Measurements from ENCODE around the gene SCGB3A1. TPM values are rescaled to one million over a fixed set of nuclear protein-coding genes. Genes with fewer than 3 reads are reported as not detected.

Gene SCGB3A1
- total RNA-seq, 2 donors from 2014 or later: not detected

DNA sequence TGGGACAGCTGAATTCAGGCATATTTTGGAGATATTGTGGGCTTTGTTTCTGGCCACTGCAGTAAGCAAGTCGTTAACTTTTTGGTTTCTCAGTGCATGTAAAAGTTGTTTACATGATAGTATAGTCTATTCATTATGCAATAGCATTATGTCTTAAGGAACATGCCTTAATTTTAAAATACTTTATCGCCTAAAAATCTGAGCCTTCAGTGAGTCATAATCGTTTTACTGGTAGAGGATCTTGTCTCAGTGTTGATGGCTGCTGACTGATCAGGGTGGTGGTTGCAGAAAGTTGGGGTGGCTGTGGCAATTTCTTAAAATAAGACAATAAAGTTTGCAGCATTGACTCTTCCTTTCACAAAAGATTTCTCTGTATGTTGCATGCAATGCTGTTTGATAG lies 5.1 kb downstream of the SCGB3A1 start:
- Histone ChIP-seq H3K36me3 (no peaks in the 10 kb centered on the region), H3K9me3 (peaks cover 0 to 14% of the 10 kb centered on the region in 2 donors), H3K4me1 (peaks cover 0 to 14% of the 10 kb centered on the region in 2 donors), H3K27ac (no peak overlapping the region), H3K27me3 (peaks cover 0 to 15% of the 10 kb centered on the region in 2 donors), H3K4me3 (no peak overlapping the region)
- TF ChIP-seq, protein P1, sequence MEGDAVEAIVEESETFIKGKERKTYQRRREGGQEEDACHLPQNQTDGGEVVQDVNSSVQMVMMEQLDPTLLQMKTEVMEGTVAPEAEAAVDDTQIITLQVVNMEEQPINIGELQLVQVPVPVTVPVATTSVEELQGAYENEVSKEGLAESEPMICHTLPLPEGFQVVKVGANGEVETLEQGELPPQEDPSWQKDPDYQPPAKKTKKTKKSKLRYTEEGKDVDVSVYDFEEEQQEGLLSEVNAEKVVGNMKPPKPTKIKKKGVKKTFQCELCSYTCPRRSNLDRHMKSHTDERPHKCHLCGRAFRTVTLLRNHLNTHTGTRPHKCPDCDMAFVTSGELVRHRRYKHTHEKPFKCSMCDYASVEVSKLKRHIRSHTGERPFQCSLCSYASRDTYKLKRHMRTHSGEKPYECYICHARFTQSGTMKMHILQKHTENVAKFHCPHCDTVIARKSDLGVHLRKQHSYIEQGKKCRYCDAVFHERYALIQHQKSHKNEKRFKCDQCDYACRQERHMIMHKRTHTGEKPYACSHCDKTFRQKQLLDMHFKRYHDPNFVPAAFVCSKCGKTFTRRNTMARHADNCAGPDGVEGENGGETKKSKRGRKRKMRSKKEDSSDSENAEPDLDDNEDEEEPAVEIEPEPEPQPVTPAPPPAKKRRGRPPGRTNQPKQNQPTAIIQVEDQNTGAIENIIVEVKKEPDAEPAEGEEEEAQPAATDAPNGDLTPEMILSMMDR (IDR thresholded peaks at IDR 0.05): no peak
- no peak for DNase-seq (ENCODE audit: low spot score)

DNA sequence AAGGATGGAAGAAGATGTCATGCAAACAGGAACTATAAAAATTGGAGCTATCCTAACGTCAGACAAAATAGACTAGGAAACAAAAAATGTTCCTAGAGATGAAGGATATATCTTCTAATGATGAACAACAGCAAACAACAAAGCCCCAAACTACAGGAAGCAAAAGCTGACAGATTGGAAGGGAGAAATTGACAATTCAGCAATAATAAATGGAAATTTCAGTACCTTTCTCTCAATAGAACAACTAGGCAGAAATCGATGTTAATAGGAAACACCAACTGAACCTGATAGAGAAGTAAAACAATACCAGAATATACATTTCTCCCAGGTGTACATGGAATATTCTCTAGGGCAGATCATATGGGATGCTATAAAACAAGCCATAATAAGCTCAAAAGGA lies 7.6 kb downstream of the SCGB3A1 start:
- Histone ChIP-seq H3K36me3 (no peaks in the 10 kb centered on the region), H3K4me1 (no peaks in the 10 kb centered on the region), H3K4me3 (no peak overlapping the region), H3K27ac (no peak overlapping the region), H3K9me3 (peaks cover 0 to 14% of the 10 kb centered on the region in 2 donors), H3K27me3 (no peaks in the 10 kb centered on the region)
- TF ChIP-seq, protein P1 (IDR thresholded peaks at IDR 0.05): no peak
- no peak for DNase-seq (ENCODE audit: low spot score)

DNA sequence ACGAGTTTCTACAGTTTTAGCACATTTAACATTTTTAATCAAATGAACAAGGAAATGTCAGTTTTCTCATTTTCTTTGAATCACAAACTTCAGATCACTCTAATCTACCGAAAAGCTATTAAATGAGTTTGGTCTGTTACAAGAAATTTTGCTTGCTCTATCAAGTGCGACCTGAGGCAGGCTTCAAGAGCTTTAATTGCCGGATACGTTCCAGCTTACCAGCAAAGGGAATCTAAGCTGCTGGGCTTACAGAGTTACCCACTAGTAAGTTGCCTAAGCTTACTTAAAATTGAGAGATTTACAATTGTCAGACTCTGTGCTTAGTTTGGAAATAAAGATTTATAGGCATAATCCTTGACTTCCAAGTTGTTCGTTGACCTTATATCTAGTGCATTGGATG lies 10.6 kb downstream of the SCGB3A1 start:
- Histone ChIP-seq H3K9me3 (peaks cover 0 to 14% of the 10 kb centered on the region in 2 donors), H3K4me1 (no peaks in the 10 kb centered on the region), H3K27ac (no peak overlapping the region), H3K4me3 (no peak overlapping the region), H3K36me3 (peaks cover 3% of the 10 kb centered on the region), H3K27me3 (no peaks in the 10 kb centered on the region)
- TF ChIP-seq, protein P1 (IDR thresholded peaks at IDR 0.05): no peak
- no peak for DNase-seq (ENCODE audit: low spot score)

DNA sequence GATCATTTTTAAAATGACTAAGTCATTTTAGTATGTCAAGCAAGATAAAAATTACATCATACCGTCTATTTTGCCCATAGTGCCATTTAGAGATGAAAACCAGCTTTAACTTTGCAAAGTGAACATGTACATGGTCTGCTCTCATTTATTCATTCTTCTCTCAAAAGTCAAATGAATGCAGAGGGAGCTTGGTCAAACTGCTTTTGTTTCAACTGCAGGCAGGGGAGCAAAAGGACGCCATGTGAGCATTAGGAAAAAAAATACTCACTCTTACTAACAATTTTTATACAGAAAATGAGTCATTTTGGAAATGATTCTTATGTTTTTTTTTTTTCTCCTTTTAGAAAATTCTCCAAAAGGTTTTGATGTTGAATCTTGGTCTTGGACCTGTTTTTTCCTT lies 15.7 kb downstream of the SCGB3A1 start:
- no peaks in the 10 kb centered on the region for H3K9me3 ChIP-seq
- no peaks in the 10 kb centered on the region for H3K4me1 ChIP-seq
- no peak overlapping the region for H3K27ac ChIP-seq
- H3K4me3 ChIP-seq: no peak overlapping the region
- peaks cover 13% of the 10 kb centered on the region for H3K36me3 ChIP-seq
- no peak for DNase-seq (ENCODE audit: low spot score)
- no peaks in the 10 kb centered on the region for H3K27me3 ChIP-seq
- TF ChIP-seq, protein P1 (IDR thresholded peaks at IDR 0.05): no peak

DNA sequence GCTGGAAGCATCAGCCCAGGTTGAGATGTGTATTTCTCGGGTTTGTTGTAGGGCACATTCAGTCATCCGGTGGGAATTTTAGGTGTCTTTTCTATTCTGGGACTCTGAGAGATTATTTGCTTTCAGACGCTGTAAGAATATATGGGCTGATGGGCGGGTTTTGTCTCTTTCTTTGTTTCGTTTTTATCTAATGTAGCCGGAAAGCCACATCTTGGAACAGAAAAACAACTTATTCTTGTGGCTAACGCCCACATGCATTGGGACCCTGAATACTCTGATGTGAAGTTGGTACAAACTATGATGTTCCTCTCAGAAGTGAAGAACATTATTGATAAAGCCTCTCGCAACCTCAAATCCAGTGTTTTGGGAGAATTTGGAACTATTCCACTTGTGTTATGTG lies 22.4 kb downstream of the SCGB3A1 start:
- H3K4me1 ChIP-seq: no peaks in the 10 kb centered on the region
- H3K27me3 ChIP-seq: no peaks in the 10 kb centered on the region
- DNase-seq (ENCODE audit: low spot score): no peak
- H3K36me3 ChIP-seq: peaks cover 42% of the 10 kb centered on the region
- no peak overlapping the region for H3K4me3 ChIP-seq
- no peaks in the 10 kb centered on the region for H3K9me3 ChIP-seq
- H3K27ac ChIP-seq: no peak overlapping the region
- TF ChIP-seq, protein P1 (IDR thresholded peaks at IDR 0.05): no peak

DNA sequence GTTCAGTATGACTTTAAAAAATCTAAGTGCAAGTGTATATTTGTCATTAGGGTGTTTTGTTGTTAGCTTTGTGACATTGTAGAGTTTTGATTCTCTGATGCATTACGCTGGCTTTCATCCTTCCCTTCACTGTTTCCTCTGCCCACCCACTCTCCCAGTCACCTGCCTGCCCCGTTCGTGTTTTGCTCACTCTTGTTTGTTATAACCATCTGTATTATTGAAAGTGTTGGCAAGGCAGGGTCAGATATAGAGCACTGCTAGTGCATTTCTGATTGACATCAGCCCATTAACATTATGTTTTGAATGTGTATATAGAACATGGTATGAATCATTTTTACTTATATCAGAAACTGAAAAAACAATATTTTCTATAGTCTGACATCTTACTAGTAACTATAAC lies 27.3 kb downstream of the SCGB3A1 start:
- DNase-seq (ENCODE audit: low spot score): no peak
- no peak overlapping the region for H3K27ac ChIP-seq
- no peaks in the 10 kb centered on the region for H3K27me3 ChIP-seq
- TF ChIP-seq, protein P1 (IDR thresholded peaks at IDR 0.05): no peak
- no peak overlapping the region for H3K4me3 ChIP-seq
- H3K4me1 ChIP-seq: no peaks in the 10 kb centered on the region
- peaks cover 36% of the 10 kb centered on the region for H3K36me3 ChIP-seq
- no peaks in the 10 kb centered on the region for H3K9me3 ChIP-seq

All from right atrium auricular region (tissue), 2 donors.